Esophagus squamous epithelium (tissue), 5 donors: ENCODE measurements around the gene VEGFC. TPM values are rescaled to one million over a fixed set of nuclear protein-coding genes. Genes with fewer than 3 reads are reported as not detected.

Experiments used
- DNase-seq: peaks from one replicate; lab custom pipeline; 2025; lab: John Stamatoyannopoulos, UW
- H3K27ac ChIP-seq, 4 donors: fragments of 200-600 bp; sonication (generic); one replicate each; pipeline ENCODE4 v1.5.1; 2016 to 2019; ENCODE audit warnings: mild to moderate bottlenecking in 1 of 4
- H3K27me3 ChIP-seq, 4 donors: fragments of 200-600 bp; sonication (generic); 1 replicate in 3 of 4; 2 replicates in 1 of 4; pipeline versions ENCODE4 v1.5.1 to v1.6.0; 2017 to 2021; ENCODE audit warnings: antibody characterized with exemption in 1 of 4
- H3K36me3 ChIP-seq, 3 donors: fragments of 200-600 bp; sonication (generic); one replicate each; pipeline ENCODE4 v1.5.1; 2016 to 2019
- H3K4me1 ChIP-seq, 3 donors: fragments of 200-600 bp; sonication (generic); one replicate each; pipeline ENCODE4 v1.5.1; 2017 to 2019
- H3K4me3 ChIP-seq, 4 donors: fragments of 200-600 bp; sonication (generic); 1 replicate in 3 of 4; 2 replicates in 1 of 4; pipeline ENCODE4 v1.5.1; 2016 to 2019; ENCODE audit warnings: mild to moderate bottlenecking in 2 of 4, moderate library complexity in 1 of 4
- H3K9me3 ChIP-seq, 3 donors: fragments of 200-600 bp; sonication (generic); one replicate each; pipeline ENCODE4 v1.5.1; 2016 to 2019
- POLR2A ChIP-seq, 4 donors: fragments of 450-650 bp; IDR thresholded peaks; one replicate each; pipeline ENCODE4 v1.6.1; 2017; ENCODE audit warnings: antibody characterized with exemption in 4 of 4, mild to moderate bottlenecking in 4 of 4, moderate library complexity in 3 of 4
- WGBS, 2 donors: methylation state at CpG; one replicate each; pipeline ENCODE4 v1.1.5; 2018; 5-methylcytosine and 5-hydroxymethylcytosine counted together
- intact Hi-C: fragments of 100-400 bp; cut with DNase I; formaldehyde crosslinking; loops from one replicate; pipeline ENCODE4 v1.15.0; 2022
- total RNA-seq, 4 donors: library from RNA; depleted of rRNA; stranded (reverse); fragments of >200 nt; gene quantifications; one replicate each; pipeline ENCODE4 v1.1.0, GENCODE V29; 2016
- TF ChIP-seq, protein P1 (sequence below), 6 experiments: fragments of 450-650 bp in 4 of 6; fragments of 200-600 bp in 2 of 6; sonication (generic) in 2 of 6; IDR thresholded peaks; one replicate each; pipeline ENCODE4 v1.5.1; 2016 to 2019; ENCODE audit warnings: antibody characterized with exemption in 6 of 6, mild to moderate bottlenecking in 4 of 6, moderate library complexity in 4 of 6
- donor health status: DM: yes; HTN: yes; CAD: no.

The VEGFC gene
- total RNA-seq, 4 donors from 2014 or later, result 0.50 to 3.8 (median 1.7) TPM

DNA sequence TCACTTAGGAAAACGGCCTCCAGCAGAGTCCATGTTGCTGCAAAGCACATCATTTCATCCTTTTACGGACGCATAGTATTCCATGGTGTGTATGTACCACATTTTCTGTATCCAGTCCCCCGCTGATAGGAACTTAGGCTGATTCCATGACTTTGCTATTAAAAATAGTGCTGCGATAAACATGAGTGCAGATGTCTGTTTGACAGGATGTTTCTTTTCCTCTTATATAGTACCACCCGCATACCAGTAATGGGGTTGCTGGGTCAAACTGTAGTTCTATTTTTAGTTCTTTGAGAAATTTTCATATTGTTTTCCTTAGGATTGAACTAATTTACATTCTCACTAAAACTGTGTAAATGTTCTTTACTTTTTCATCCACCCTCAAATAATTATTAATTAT is 50.5 kb downstream of the VEGFC start:
- no peaks in the 10 kb centered on the region for H3K4me1 ChIP-seq
- H3K27ac ChIP-seq, result no peak overlapping the region
- TF ChIP-seq POLR2A (IDR thresholded peaks at IDR 0.05), result no peak
- TF ChIP-seq, protein P1, sequence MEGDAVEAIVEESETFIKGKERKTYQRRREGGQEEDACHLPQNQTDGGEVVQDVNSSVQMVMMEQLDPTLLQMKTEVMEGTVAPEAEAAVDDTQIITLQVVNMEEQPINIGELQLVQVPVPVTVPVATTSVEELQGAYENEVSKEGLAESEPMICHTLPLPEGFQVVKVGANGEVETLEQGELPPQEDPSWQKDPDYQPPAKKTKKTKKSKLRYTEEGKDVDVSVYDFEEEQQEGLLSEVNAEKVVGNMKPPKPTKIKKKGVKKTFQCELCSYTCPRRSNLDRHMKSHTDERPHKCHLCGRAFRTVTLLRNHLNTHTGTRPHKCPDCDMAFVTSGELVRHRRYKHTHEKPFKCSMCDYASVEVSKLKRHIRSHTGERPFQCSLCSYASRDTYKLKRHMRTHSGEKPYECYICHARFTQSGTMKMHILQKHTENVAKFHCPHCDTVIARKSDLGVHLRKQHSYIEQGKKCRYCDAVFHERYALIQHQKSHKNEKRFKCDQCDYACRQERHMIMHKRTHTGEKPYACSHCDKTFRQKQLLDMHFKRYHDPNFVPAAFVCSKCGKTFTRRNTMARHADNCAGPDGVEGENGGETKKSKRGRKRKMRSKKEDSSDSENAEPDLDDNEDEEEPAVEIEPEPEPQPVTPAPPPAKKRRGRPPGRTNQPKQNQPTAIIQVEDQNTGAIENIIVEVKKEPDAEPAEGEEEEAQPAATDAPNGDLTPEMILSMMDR (IDR thresholded peaks at IDR 0.05), result no peak
- intact Hi-C loops, result no loop called here
- DNase-seq, result no peak
- 77 to 78% methylated on average over 6 of the region's 6 CpGs for WGBS, 2 donors
- H3K36me3 ChIP-seq, result no peaks in the 10 kb centered on the region
- H3K4me3 ChIP-seq, result no peak overlapping the region
- H3K27me3 ChIP-seq, result no peaks in the 10 kb centered on the region
- H3K9me3 ChIP-seq, result no peaks in the 10 kb centered on the region

DNA sequence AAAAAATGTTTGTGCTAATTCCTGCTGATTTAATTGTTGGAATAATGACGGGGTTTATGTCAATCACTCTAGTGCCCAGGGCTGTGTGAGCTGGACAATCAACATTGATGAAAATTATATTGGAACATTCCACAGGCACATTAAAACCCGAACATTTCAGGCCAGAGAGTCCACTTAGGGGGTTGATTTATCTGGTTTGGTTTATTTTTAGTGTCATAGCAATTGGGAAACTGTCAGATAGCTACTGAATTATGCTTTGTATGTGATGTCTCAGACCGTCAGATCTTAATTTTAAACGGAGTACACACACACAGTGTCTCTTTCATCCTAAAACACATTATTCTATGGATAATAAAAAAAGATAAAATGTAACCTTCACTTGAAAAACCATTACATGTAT is 51.5 kb downstream of the VEGFC start:
- TF ChIP-seq, protein P1 (IDR thresholded peaks at IDR 0.05), result no peak
- 49 to 64% methylated on average over 4 of the region's 4 CpGs for WGBS, 2 donors
- Histone ChIP-seq H3K9me3 (no peaks in the 10 kb centered on the region), H3K27ac (no peak overlapping the region), H3K27me3 (no peaks in the 10 kb centered on the region), H3K36me3 (no peaks in the 10 kb centered on the region), H3K4me3 (no peak overlapping the region), H3K4me1 (no peaks in the 10 kb centered on the region)
- intact Hi-C loops, result no loop called here
- DNase-seq, result no peak

DNA sequence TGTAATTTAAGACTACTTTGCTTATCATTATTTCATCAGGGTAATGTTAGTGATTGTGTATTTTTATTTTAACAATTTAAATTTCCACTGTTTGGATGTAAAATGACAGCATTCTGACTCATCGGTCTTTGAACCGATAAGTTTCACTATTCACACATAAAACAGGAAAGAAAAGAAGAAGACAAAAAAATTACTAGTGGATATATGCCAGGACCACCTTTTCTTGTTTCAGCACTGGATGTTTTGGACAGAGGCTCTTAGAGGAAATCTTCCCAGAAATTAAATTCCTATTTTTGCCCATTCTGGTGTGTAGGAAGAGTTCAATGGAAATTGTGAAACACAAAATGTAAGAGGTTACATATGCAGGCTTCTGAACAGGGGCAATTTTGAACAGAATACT is 57.4 kb downstream of the VEGFC start:
- Histone ChIP-seq H3K4me3 (no peak overlapping the region), H3K4me1 (no peaks in the 10 kb centered on the region), H3K27me3 (no peaks in the 10 kb centered on the region), H3K36me3 (no peaks in the 10 kb centered on the region), H3K9me3 (no peaks in the 10 kb centered on the region), H3K27ac (no peak overlapping the region)
- no peak for DNase-seq
- intact Hi-C loops, result no loop called here
- 27 to 48% methylated on average over 2 of the region's 2 CpGs for WGBS, 2 donors
- TF ChIP-seq POLR2A (IDR thresholded peaks at IDR 0.05), result no peak
- TF ChIP-seq, protein P1 (IDR thresholded peaks at IDR 0.05), result no peak

DNA sequence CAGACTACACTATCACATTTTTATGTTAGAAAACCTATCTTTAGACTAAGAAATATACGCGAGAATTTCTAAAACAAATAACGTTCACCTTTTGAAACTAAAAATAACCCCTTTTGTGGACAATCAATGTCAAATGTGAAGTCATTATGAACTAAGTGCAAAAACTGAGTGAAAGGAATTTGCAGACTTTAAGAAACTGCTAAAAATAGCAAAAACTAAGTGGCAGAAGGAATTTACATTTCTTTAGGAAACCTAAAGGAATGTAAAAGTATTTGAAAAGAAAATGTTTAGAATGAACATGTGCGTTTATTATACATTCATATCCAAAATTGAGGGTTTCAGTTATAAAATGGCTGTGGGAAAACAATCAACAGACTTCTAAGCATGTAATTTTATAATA is 58.3 kb downstream of the VEGFC start:
- Histone ChIP-seq H3K27me3 (no peaks in the 10 kb centered on the region), H3K36me3 (no peaks in the 10 kb centered on the region), H3K9me3 (no peaks in the 10 kb centered on the region), H3K27ac (no peak overlapping the region), H3K4me1 (no peaks in the 10 kb centered on the region), H3K4me3 (no peak overlapping the region)
- TF ChIP-seq, protein P1 (IDR thresholded peaks at IDR 0.05), result no peak
- no peak for TF ChIP-seq POLR2A (IDR thresholded peaks at IDR 0.05)
- intact Hi-C loops, result no loop called here
- 57 to 59% methylated on average over 4 of the region's 4 CpGs for WGBS, 2 donors
- DNase-seq, result no peak

DNA sequence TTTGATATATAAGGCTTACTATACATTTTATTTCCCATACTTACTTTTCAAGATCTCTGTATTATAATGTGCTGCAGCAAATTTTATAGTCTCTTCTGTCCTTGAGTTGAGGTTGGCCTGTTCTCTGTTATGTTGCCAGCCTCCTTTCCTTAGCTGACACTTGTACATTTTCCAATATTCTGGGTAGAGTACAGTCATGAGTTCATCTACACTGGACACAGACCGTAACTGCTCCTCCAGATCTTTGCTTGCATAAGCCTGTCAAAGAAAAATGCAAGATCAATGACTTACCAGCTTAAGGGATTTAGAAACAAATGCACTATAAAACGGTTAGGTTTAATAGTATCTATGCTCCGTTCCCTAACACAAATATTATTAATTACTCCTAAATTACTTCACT is 63.2 kb downstream of the VEGFC start:
- no peak for TF ChIP-seq POLR2A (IDR thresholded peaks at IDR 0.05)
- TF ChIP-seq, protein P1 (IDR thresholded peaks at IDR 0.05), result no peak
- Histone ChIP-seq H3K4me3 (no peak overlapping the region), H3K36me3 (no peaks in the 10 kb centered on the region), H3K27me3 (no peaks in the 10 kb centered on the region), H3K9me3 (no peaks in the 10 kb centered on the region), H3K4me1 (no peaks in the 10 kb centered on the region), H3K27ac (no peak overlapping the region)
- 24 to 31% methylated on average over 3 of the region's 3 CpGs for WGBS, 2 donors
- intact Hi-C loops, result no loop called here
- DNase-seq, result no peak
